GM19193 (cell line): ENCODE measurements around the gene TTN.

Experiments
- POLR2A ChIP-seq: IDR thresholded peaks from 4 replicates; pipeline ENCODE4 v1.6.1; 2011; ENCODE audit not compliant: insufficient read depth, insufficient read length; ENCODE audit errors: extremely low read depth

Gene TTN

DNA sequence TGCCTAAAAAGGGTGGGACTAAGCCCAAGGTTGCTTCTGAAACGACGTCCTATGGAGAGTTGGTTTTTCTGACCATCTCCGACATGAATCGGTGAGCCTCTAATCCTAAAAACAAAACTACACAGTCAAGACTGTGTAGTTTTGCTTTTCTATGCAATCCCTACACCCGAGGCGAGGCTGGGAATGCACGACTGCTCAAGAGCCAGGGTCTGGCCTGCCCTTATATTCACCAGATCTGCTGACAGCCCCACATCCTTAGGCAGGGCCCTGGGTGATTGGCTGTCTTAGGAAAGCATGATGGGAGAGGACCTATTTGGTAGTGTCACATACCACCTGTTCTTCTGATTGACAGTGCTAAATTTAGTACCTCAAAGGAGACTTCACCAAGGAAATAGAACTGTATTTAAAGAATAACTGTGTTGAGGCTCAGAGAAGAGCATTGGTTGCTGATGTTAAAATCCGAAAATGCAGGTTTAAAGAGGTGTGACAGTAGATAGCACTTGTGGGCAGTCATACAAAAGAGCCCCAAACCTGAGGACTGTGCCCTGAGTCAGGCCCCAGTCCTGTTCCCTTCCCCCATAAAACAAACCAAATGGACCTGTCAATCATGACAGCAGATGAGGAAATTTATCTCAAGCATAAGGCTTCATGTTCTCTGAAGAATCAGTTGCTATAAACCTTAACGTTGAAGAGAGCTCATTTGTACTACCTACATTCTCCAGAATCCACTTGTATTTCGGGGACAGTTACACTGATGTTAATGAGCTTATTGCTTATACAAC lies at the start of gene TTN:
TTN (minus strand) TSS at position 197 of the 782 bp plus-strand sequence. CDS start 2,781 bp downstream, outside the sequence.
- no peak for TF ChIP-seq POLR2A

DNA sequence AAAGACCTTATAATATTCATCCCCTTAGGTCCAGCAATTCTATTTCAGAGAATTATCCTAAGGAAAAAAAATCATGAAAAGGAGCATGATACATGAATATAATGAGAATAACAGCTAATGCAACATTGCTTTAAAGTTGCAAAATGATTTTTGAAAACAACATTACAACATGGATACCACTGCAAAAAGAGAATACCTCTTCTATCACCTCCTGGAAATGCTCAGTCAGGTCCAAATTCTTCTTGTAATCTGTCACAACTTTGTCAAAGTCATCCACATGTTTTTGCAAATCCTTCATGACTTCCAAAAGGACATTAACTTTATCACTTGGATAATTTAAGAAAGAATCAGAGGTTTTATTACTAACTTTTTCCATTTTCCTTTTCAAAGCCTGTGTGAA lies 47.9 kb upstream of the TTN start:
- no peak for TF ChIP-seq POLR2A

DNA sequence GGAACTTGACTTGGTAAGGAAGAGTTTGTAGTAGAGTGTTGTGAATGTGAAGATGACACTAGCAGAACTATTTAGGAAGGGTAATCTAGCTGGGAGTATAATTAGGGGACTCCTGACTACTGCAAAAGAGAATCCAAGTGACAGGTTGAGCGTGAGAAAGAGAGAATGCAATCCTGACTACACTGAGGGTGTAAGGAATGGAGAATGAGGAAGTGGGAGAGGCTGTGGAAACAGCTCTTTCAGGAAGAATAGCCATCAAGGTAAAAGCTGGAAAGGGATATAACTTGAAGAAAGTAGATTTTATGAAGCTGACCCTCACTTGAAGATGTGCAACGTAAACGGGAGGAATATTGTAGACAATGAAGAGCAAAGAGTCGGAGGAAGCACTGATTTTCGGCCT lies 41.1 kb upstream of the TTN start:
- TF ChIP-seq POLR2A: no peak

DNA sequence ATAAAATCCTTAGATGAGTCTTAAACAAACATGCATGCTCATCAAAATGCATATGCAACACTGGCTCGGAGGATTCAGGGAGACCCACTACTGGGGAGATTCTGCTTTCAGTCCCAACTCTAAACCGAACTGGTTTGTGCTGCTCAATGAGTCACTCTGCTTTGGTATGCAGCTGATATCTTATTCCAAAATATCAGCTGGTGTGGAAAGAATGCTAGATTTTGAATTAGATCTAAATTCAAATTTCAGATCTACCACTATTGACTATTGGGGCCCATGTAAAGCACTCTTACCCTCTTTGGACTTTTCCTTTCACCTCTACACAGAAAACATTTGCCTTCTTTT lies 39.2 kb upstream of the TTN start:
- TF ChIP-seq POLR2A: no peak

DNA sequence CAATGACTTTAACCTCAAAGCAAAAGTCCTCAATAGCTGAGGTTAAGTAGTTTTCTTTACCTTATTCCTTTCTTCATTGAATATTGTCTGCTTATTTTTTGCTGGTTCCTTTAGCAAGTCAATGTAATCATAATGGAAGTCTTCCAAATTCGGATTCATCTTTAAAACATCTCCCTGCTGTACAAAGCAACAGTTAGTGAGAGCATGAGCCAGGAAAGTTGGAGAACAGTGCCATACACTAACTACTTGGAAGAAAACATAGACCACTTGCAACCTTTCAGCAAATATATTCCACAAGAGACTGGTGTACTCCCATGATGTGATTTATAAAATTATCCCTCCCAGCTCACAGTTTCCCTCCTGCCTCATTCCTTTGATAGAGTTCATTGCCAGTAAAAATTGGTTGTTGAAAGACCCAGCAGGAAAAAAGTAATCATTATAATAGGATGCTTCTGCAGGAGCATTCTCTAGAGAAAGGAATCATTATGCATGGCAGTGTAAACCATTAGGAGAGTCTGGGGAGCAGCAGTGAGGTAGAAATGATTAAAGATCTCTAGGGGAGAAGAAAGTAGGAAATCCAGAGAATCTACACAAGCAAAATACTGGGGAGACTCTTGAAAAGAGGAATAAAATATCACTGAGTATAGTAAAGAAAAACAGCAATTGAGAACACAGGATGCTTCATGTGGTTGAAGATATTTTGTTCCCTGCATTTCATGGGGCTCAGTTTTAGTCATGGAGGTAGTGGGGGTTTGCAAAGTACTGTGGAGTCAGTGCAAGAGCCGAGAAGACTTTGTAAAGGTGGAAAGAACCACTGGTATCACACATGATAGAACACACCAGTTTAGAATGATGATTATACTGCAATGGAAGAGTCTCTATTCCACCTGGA lies 38.6 kb upstream of the TTN start:
- no peak for TF ChIP-seq POLR2A

DNA sequence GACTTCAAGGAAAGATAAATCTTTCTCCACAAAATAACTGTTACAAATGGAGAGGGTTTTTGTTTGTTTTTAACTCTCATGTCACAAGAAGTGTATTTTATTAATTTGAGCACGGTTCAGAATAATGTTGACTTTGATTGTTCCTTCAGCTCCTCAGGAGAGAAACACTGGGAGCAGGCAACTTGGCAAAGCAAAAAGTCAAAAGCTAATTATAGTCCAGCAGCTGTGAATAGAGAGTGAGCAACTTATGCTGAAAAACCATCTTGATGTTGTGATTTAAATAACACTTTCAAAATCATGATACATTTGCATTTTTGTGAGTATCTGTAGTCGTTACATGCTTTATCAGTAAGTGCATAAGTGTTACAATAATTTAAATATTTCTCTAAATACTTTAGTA lies 37.5 kb upstream of the TTN start:
- TF ChIP-seq POLR2A: no peak

DNA sequence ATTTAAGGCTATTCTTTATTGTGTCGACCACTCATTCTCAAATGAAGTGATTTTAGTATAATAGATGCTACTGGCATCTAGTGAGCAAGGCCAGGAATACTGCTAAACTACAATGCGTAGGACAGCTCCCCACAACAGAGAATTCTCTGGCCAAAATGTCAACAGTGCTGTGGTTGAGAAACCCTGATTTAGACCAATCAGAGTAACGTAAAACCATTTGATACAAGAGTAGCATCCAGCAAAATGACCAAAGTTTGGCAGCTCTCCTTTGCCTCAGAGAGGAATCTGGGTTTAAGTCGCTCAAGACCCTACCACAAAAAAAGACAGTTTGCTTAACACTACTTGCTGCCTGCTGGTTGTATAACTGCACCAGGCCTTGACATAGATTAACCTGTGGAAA lies 37.0 kb upstream of the TTN start:
- no peak for TF ChIP-seq POLR2A

DNA sequence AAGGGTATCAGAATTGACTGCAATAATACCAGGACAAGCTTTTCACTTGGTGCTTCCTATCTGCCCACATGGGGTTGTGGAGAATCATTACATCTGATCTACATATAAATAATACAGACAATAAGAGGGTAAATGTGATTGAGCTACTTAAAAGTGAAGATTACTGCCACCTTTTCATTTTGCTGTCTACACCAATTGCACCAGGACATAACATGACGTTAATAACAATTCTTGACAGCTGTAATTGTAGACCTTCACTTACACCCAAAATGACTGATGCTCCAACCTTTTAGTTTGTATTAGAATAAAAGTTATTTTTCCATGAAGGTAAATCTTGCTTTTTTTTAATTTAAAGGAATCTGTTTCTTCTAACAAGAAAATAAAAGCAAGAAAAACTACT lies 36.5 kb upstream of the TTN start:
- TF ChIP-seq POLR2A: no peak

DNA sequence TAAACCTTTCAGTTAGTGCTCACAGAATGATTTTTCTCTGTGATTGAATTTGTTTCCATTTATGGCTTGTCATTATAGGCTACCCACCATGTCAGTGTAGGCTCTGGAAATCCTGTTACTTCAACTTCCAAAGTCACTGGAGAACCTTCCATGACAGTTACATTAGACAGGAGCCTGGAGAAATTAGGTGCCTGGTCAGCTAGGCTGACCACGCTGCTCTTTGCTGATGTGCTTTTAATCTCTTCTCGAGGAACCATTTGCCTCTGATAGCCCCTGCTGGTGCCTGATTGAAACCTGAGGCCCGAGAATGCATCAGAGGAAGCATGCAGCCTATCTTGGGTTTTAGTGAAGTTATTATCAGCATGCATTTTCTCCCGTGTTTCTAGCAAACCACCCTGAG lies 29.6 kb upstream of the TTN start:
- no peak for TF ChIP-seq POLR2A

DNA sequence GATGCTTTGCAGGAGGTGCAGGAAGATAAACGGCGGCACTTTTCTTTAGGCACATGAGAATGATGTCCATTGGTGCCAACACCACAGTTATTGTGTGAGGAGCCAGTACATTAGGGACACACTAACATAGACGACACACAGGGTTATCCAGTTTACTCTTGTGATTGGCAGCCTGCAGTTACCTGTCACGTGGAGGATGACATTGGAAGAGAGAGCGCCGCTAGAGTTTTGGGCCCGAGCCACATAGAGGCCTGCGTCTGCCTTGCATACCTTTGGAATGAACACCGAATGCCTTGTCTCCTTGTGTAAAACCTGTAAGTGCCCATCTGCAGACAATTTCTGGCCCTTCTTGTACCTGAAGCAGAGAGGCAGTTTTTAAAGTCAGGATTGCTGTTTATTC lies 26.9 kb upstream of the TTN start:
- TF ChIP-seq POLR2A: no peak

DNA sequence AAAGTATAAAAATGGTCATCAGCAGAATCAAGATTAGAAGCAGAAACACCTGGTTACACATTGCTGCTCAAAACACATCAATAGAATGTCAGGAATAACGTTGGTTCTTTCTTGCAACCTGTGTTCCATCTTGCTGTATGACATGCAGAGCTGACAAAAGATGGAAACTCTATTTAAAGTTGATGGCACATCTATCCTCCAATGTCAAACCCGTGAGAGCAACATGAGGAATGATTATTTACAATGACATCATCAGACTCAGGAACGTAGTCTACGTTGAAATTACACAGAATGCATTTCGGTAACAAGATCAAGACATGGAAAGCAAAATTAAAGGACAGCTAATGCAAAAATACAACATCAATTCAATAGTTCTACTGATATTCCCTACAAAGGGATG lies 26.2 kb upstream of the TTN start:
- TF ChIP-seq POLR2A: no peak

DNA sequence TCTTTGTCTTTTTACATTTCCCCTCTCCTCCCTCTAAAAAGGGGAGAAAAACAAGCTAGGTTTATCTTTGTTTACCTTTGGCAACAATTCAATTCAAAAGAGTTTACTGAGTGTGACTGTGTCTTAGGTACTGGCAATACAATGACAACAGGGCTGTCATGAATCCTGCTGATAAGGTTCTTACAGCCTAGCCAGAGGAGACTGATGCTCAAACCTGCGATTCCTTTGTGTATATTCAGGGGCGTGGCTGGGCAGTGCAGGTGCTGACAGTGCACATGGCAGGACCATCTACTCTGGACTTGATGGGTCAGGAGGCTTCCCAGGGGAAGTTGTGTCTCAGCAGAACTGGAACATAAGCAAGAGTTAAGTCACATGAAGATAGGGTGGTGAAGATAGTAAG lies 23.2 kb upstream of the TTN start:
- no peak for TF ChIP-seq POLR2A

DNA sequence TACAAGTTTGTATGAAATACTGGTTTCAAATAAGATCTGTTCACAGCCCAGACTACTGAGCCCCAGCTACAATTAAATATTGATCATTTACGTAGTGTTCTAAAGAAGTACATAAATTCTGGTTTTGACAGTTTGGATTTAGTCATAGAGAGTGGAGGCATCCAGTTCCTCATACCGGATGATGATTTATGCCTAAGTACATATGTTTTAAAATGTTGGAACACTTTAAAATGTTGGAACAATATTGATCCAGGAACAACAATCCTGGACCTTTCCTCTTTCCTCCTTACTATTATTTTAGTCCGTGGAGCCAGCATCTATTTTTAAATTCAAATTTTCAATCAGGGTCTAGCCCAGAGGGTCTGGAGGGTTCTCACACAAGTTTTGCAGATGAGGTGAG lies 22.8 kb upstream of the TTN start:
- no peak for TF ChIP-seq POLR2A

DNA sequence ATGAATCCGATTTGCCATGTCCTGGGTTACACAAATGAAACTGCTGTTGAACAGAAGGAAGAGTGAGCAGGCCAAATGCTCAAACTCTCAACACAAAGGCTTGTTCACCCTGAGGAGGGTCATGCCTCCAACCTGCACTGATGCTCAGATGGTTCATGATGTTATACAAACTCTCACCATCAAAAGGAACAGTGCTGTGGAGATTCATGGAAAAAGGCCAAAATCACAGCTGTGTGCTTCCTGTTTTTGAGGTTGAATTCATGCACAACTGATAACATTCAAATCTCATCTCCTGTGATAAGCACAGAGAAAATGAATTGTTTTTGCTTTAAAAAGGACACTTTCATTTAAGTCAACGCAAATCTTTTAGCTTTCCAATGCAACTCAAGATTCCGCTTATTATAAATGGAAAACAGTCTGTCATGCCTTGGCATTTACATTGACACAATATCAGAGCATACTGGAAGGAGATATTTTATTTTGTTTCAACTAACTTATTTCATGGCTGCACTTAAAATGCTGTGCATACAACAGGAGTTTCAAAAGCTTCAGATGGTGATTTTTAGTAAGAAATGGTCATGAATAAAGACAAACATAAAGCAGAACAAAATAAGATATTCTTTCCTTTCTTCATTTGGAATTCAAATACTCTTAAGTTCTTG lies 22.2 kb upstream of the TTN start:
- no peak for TF ChIP-seq POLR2A

DNA sequence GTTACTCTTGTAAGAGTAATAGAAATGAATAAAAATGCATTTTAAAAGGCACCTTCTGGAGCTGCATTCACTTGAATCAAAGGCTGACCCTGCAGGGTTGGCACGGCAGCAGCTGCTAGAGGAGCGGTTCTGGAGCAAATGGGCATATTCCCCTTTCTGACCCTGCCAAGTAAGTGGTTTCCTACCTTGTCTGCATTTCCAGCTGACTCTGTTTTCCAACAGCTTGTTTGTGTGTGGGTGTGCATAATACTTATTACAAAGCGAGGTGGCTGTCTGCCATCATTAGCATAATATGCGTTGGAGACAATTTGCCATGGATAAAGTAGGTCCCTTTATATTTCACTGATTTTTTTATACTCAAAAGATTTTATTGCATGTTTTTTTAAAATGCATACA lies 21.3 kb upstream of the TTN start:
- no peak for TF ChIP-seq POLR2A
